Gastroesophageal sphincter (tissue), 3 donors: Measurements from ENCODE around the gene DPP6.

Experiments used
- CTCF ChIP-seq, 4 experiments: fragments of 200-600 bp in 2 of 4; fragments of 450-650 bp in 2 of 4; sonication (generic) in 1 of 4; IDR thresholded peaks; one replicate each; pipeline ENCODE4 v1.5.1; 2017 to 2019; ENCODE audit warnings: antibody characterized with exemption in 4 of 4, mild to moderate bottlenecking in 2 of 4, moderate library complexity in 2 of 4
- POLR2A ChIP-seq, 2 donors: fragments of 450-650 bp; IDR thresholded peaks; one replicate each; pipeline ENCODE4 v1.6.1; 2017; ENCODE audit warnings: antibody characterized with exemption in 2 of 2, mild to moderate bottlenecking in 2 of 2, moderate library complexity in 1 of 2
- POLR2AphosphoS5 ChIP-seq: sonication (generic); formaldehyde crosslinking; IDR thresholded peaks from one replicate; pipeline ENCODE4 v1.6.1; 2017; ENCODE audit warnings: antibody characterized with exemption

DNA sequence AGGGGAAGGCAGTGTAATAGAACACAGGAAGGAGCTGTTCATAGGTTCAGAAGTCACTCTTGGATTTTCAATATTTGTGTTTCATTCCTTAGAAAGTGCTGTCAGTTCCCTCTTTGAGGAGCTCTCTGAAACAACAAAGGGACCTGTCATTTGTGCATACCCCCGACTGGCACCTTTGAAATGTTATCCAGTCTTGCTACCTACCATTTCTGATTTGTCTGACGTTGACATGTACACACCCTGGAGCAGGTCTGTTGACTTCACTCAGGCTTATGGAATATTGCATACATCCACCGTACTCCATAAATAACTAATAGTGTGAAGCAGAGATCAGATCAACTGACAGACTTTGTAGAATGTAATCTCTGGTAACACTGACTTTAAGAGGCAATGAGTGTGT lies 189.8 kb downstream of the DPP6 start:
- TF ChIP-seq CTCF (IDR thresholded peaks at IDR 0.05) (no peak), POLR2A (IDR thresholded peaks at IDR 0.05) (no peak), POLR2AphosphoS5 (no peak)
